K562 (cell line): ENCODE results near the gene VWA1. TPM values are rescaled to one million over a fixed set of nuclear protein-coding genes. Genes with fewer than 3 reads are reported as not detected.
"Not testable (repeated sequence)": the region's sequence is repeated elsewhere in the genome, so short reads cannot be mapped to it uniquely, and the experiment has no call there.

Experiments
- ATAC-seq: fragments of 200-7000 bp; cut with Tn5 transposase; 3 replicates; pipeline ENCODE4 v1.9.1; 2020; ENCODE audit warnings: moderate library complexity
- BruUV-seq: library from RNA; stranded (reverse); fragments of 400-500 nt; replicated peaks from 2 replicates; lab custom pipeline; 2021; lab: Mats Ljungman, UMichigan
- CTCF ChIA-PET: fragments of 300-600 bp; formaldehyde crosslinking; extraction: SDS; loops from one replicate; lab custom pipeline; 2021; ENCODE audit warnings: low intra/inter-chr PET ratio; lab: Yijun Ruan, JAX
- POLR2A ChIA-PET: fragments of 300-600, 350-650 bp; sonication (Branson Sonifier 250); formaldehyde crosslinking; extraction: SDS; loops from one replicate; lab custom pipeline; 2021; ENCODE audit warnings: antibody characterized with exemption, inconsistent platforms; lab: Yijun Ruan, JAX
- DNase-seq, 4 experiments: peaks; one replicate each; pipeline versions ENCODE4 v3.0.0 to v3.0.0-alpha.2; 2011 to 2018; ENCODE audit warnings: low spot score in 3 of 4, mixed read lengths in 3 of 4; ENCODE audit errors: extremely low read depth in 1 of 4
- FAIRE-seq: peaks from 2 replicates; lab custom pipeline; 2011; peaks lifted over from hg19 to GRCh38; lab: Jason Lieb, UNC
- H2AFZ ChIP-seq: 2 replicates; pipeline ENCODE4 v1.6.0; 2011; ENCODE audit warnings: low read depth, low read length, control low read depth, inconsistent platforms
- H3K27ac ChIP-seq: fragments of 200-600 bp; 3 replicates; pipeline ENCODE4 v1.8.0; 2011; ENCODE audit warnings: low read depth, mild to moderate bottlenecking, control low read depth, inconsistent platforms, low read length, moderate library complexity, mixed read lengths; ENCODE audit errors: extremely low read depth
- H3K27me3 ChIP-seq, 2 experiments: fragments of 300-600 bp in 1 of 2; 2 replicates in 1 of 2; 3 replicates in 1 of 2; pipeline versions ENCODE4 v1.6.0 to v1.8.0; 2011; ENCODE audit warnings: inconsistent platforms in 2 of 2, low read length in 2 of 2, mild to moderate bottlenecking in 1 of 2, mixed read lengths in 1 of 2, moderate library complexity in 1 of 2; ENCODE audit not compliant: control insufficient read depth in 2 of 2, insufficient read depth in 2 of 2
- H3K36me3 ChIP-seq: fragments of 300-600 bp; 3 replicates; pipeline ENCODE4 v1.8.0; 2011; ENCODE audit warnings: mild to moderate bottlenecking, low read length, inconsistent platforms; ENCODE audit not compliant: control insufficient read depth, insufficient read depth
- H3K4me1 ChIP-seq, 2 experiments: fragments of 200-600 bp in 1 of 2; replicated peaks in 1 of 2; 2 replicates in 1 of 2; 3 replicates in 1 of 2; pipeline versions ENCODE4 v1.5.1 to v1.8.0; 2011; ENCODE audit warnings: inconsistent platforms in 2 of 2, low read length in 2 of 2, mild to moderate bottlenecking in 1 of 2, mixed read lengths in 1 of 2, moderate library complexity in 1 of 2; ENCODE audit not compliant: control insufficient read depth in 2 of 2, insufficient read depth in 2 of 2
- H3K4me2 ChIP-seq: 2 replicates; pipeline ENCODE4 v1.6.1; 2011; ENCODE audit warnings: low read length, control low read depth, inconsistent platforms, mixed read lengths; ENCODE audit not compliant: insufficient read depth
- H3K4me3 ChIP-seq: fragments of 200-600 bp; sonication (generic), shearing (Covaris generic); 2 replicates; pipeline ENCODE4 v1.5.1; 2016; ENCODE audit warnings: control low read depth, inconsistent platforms
- H3K79me2 ChIP-seq: fragments of 200-600 bp; 3 replicates; pipeline ENCODE4 v1.8.0; 2011; ENCODE audit warnings: low read length, inconsistent platforms; ENCODE audit not compliant: control insufficient read depth, insufficient read depth
- H3K9ac ChIP-seq, 2 experiments: 2 replicates each; pipeline versions ENCODE4 v1.6.0 to v1.6.1; 2011; ENCODE audit warnings: low read depth in 2 of 2, low read length in 2 of 2, control low read depth in 1 of 2, inconsistent platforms in 1 of 2, mild to moderate bottlenecking in 1 of 2, mixed read lengths in 1 of 2; ENCODE audit not compliant: insufficient read depth in 1 of 2
- H3K9me1 ChIP-seq: one replicate; pipeline ENCODE4 v1.6.0; 2011; ENCODE audit warnings: inconsistent platforms, mild to moderate bottlenecking, low read length, moderate library complexity; ENCODE audit not compliant: control insufficient read depth, insufficient read depth
- H3K9me3 ChIP-seq: replicated peaks from 2 replicates; pipeline ENCODE4 v1.5.1; 2011; ENCODE audit warnings: low read depth, low read length, inconsistent platforms; ENCODE audit not compliant: control insufficient read depth, insufficient read depth
- H4K20me1 ChIP-seq: replicated peaks from 2 replicates; pipeline ENCODE4 v1.6.1; 2011; ENCODE audit warnings: low read length, inconsistent platforms, mixed read lengths; ENCODE audit not compliant: control insufficient read depth, insufficient read depth
- CBX3 ChIP-seq, 2 experiments: IDR thresholded peaks; 1 replicate in 1 of 2; 2 replicates in 1 of 2; pipeline ENCODE4 v1.6.1; 2012; ENCODE audit warnings: inconsistent platforms in 2 of 2, low read length in 2 of 2, borderline replicate concordance in 1 of 2, control low read depth in 1 of 2
- KDM5B ChIP-seq: fragments of 200-600 bp; sonication (generic); IDR thresholded peaks from 2 replicates; pipeline ENCODE4 v1.6.1; 2012; ENCODE audit warnings: low read depth, mild to moderate bottlenecking, moderate library complexity, low read length, control low read depth, inconsistent platforms; ENCODE audit not compliant: insufficient replicate concordance
- NR2C2 ChIP-seq, 2 experiments: fragments of 200-800 bp in 1 of 2; sonication (Bioruptor generic) in 1 of 2; sonication (generic) in 1 of 2; formaldehyde crosslinking in 1 of 2; IDR thresholded peaks; 2 replicates each; pipeline versions ENCODE4 v1.6.1 to v1.8.0; 2016 to 2022; ENCODE audit warnings: mild to moderate bottlenecking in 1 of 2, missing compliant biosample characterization in 1 of 2, missing genetic modification characterization in 1 of 2, missing genetic modification reagents in 1 of 2
- POLR2B ChIP-seq: fragments of 450-650 bp; IDR thresholded peaks from 2 replicates; pipeline ENCODE4 v1.6.1; 2018; ENCODE audit warnings: low read depth; ENCODE audit not compliant: partially characterized antibody
- POLR2H ChIP-seq: IDR thresholded peaks from 2 replicates; pipeline ENCODE4 v1.6.1; 2016; ENCODE audit warnings: missing genetic modification characterization, low read depth, mild to moderate bottlenecking, control low read depth, missing compliant biosample characterization, moderate library complexity
- RBFOX2 ChIP-seq: fragments of 200-400 bp; formaldehyde crosslinking; IDR thresholded peaks from 2 replicates; pipeline ENCODE4 v1.6.1; 2017; ENCODE audit warnings: low read depth, mild to moderate bottlenecking, low read length, moderate library complexity
- RBM22 ChIP-seq: fragments of 200-400 bp; formaldehyde crosslinking; IDR thresholded peaks from 2 replicates; pipeline ENCODE4 v1.6.1; 2018; ENCODE audit warnings: low read length, low read depth; ENCODE audit not compliant: poor library complexity, severe bottlenecking
- TEAD1 ChIP-seq, 2 experiments: fragments of 450-650 bp in 1 of 2; sonication (generic) in 1 of 2; formaldehyde crosslinking; IDR thresholded peaks; 2 replicates each; pipeline versions ENCODE4 v1.4.0 to v1.8.0; 2020 to 2022; ENCODE audit warnings: mild to moderate bottlenecking in 2 of 2, missing genetic modification reagents in 1 of 2
- TRIM24 ChIP-seq, 2 experiments: fragments of 450-650 bp; IDR thresholded peaks; 2 replicates each; pipeline ENCODE4 v1.6.1; 2016
- WGBS: fragments of 100-300 bp; shearing (Covaris generic); methylation state at CpG from one replicate; pipeline ENCODE4 v1.1.6; 2016; ENCODE audit warnings: low coverage, mixed read lengths; ENCODE audit not compliant: insufficient coverage; ENCODE audit errors: missing lambda C conversion rate; 5-methylcytosine and 5-hydroxymethylcytosine counted together
- in situ Hi-C: fragments of 300-500 bp; cut with MboI; formaldehyde crosslinking; loops from 4 replicates; pipeline ENCODE4 v1.15.0; 2018; ENCODE audit warnings: inconsistent platforms, mixed read lengths
- intact Hi-C: fragments of 100-400 bp; cut with micrococcal nuclease; formaldehyde crosslinking; loops from 2 replicates; pipeline ENCODE4 v1.14.2; 2022
- polyA plus RNA-seq, 8 experiments: library from polyadenylated mRNA; depleted of rRNA in 4 of 8; stranded (reverse) in 5 of 8; unstranded in 3 of 8; fragments of >200 nt; fragmentation: Nextera tagmentation in 2 of 8; fragmentation: Illumina TruSeq in 1 of 8; extraction: Ambion mirVana in 2 of 8; extraction: Trizol in 1 of 8; gene quantifications; 2 replicates each; pipeline versions ENCODE4 v1.2.1 to v1.2.3, GENCODE V29; 2011 to 2014; ENCODE audit warnings: inconsistent platforms in 1 of 8, missing spikeins in 1 of 8
- total RNA-seq, 7 experiments: library from RNA; depleted of rRNA in 6 of 7; stranded (reverse); fragments of >200 nt in 6 of 7; fragmentation: Illumina TruSeq in 2 of 7; extraction: Trizol in 2 of 7; gene quantifications; 2 replicates each; pipeline versions ENCODE4 v1.2.1 to v1.2.3, GENCODE V29; 2011 to 2021; ENCODE audit warnings: low replicate concordance in 1 of 7
- TF ChIP-seq, protein P1 (sequence below): sonication (generic); formaldehyde crosslinking; IDR thresholded peaks from 2 replicates; pipeline ENCODE4 v1.9.0; 2022; ENCODE audit warnings: mild to moderate bottlenecking, missing genetic modification reagents

Gene VWA1
- total and polyA plus RNA-seq, 9 of the 15 experiments (the other 6 are each of a cell fraction or from before 2014, with no cell fraction given), result 0.01 to 6.4 (median 0.85) TPM

GRCh38 chr1:1402072-1402900 is 33.2 kb upstream of the VWA1 start (continued):
- TF ChIP-seq POLR2H (peak; percentile 35; the same call in 1 of the 2 replicates), CBX3 (IDR thresholded peaks at IDR 0.05; ENCODE audit: borderline replicate concordance in 1 of 2, low read length in 2 of 2) (peak in 1 of 2 experiments; percentile 70; a peak in 2 of 3 replicates), TRIM24 (IDR thresholded peaks at IDR 0.05) (peak; percentile 17 to 51; a peak in 1 of 4 replicates), TEAD1 (CRISPR knock-in tag; IDR thresholded peaks at IDR 0.05) (0 out of 4 replicates have a peak, but pooled peaks of 1 of the 2 experiments have one; percentile 3)
- TF ChIP-seq, protein P1, sequence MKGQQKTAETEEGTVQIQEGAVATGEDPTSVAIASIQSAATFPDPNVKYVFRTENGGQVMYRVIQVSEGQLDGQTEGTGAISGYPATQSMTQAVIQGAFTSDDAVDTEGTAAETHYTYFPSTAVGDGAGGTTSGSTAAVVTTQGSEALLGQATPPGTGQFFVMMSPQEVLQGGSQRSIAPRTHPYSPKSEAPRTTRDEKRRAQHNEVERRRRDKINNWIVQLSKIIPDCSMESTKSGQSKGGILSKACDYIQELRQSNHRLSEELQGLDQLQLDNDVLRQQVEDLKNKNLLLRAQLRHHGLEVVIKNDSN (CRISPR knock-in tag), result peak; percentile 38; the same call in 1 of the 2 replicates

DNA sequence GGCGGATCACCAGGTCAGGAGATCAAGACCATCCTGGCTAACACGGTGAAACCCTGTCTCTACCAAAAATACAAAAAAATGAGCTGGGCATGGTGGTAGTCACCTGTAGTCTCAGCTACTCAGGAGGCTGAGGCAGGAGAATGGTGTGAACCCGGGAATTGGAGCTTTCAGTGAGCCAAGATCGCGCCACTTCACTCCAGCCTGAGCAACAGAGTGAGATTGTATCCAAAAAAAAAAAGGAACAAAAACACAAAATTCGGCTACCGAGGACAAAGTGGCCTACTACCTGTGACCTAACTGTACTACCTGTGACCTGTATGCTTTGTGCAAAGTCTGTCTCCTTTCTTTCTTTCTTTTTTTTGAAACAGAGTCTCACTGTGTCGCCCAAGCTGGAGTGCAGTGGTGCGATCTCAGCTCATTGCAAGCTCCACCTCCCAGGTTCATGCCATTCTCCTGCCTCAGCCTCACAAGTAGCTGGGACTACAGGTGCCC is 32.5 kb upstream of the VWA1 start:
- DNase-seq; in situ Hi-C loops; ATAC-seq; H3K27me3 ChIP-seq; BruUV-seq; H3K9ac ChIP-seq; H3K4me2 ChIP-seq; FAIRE-seq; H3K9me1 ChIP-seq; H3K9me3 ChIP-seq; CTCF ChIA-PET; H2AFZ ChIP-seq; intact Hi-C loops; H3K4me3 ChIP-seq; H3K27ac ChIP-seq; TF ChIP-seq NR2C2 (CRISPR knock-in tag; IDR thresholded peaks at IDR 0.05): not testable (repeated sequence)
- WGBS, result 78% methylated on average over 8 of the region's 9 CpGs
- H4K20me1 ChIP-seq, result peaks cover 14% of the 10 kb centered on the region
- peaks cover 23 to 68% of the 10 kb centered on the region in 2 experiments for H3K4me1 ChIP-seq
- POLR2A ChIA-PET, result interaction anchor here (0.7 to 1.7 kb wide), 9 partner anchors 7 to 356 kb away, joined by 3 to 8 read pairs (median 3); partner anchors contain the start of gene AURKAIP1
- H3K79me2 ChIP-seq, result peaks cover 84% of the 10 kb centered on the region
- peaks cover 71% of the 10 kb centered on the region for H3K36me3 ChIP-seq
- TF ChIP-seq RBFOX2 (0 out of 2 replicates have a peak, but pooled peaks have one; percentile 29), KDM5B (peak; percentile 14), POLR2B (peak; percentile 24), NR2C2 (tag; IDR thresholded peaks at IDR 0.05) (0 out of 2 replicates have a peak, but pooled peaks have one; percentile 44), RBM22 (peak; percentile 34)
